H9 (cell line): ENCODE data around the gene CCDC185. TPM values are rescaled to one million over a fixed set of nuclear protein-coding genes. Genes with fewer than 3 reads are reported as not detected.

Experiments
- DNase-seq: peaks from one replicate; pipeline ENCODE4 v3.0.0-alpha.2; 2017
- H2AFZ ChIP-seq: one replicate; pipeline ENCODE4 v1.6.1; 2013; ENCODE audit warnings: mild to moderate bottlenecking, low read length, control low read depth, moderate library complexity
- H2AK5ac ChIP-seq: 2 replicates; pipeline ENCODE4 v1.6.1; 2013; ENCODE audit warnings: low read length, control low read depth, mixed read lengths; ENCODE audit not compliant: insufficient read length
- H2BK120ac ChIP-seq: one replicate; pipeline ENCODE4 v1.6.1; 2013; ENCODE audit warnings: low read depth, mild to moderate bottlenecking, low read length, control low read depth, inconsistent platforms; ENCODE audit not compliant: poor library complexity, severe bottlenecking
- H2BK12ac ChIP-seq: 2 replicates; pipeline ENCODE4 v1.6.1; 2013; ENCODE audit warnings: low read length, control low read depth, mixed read lengths, low read depth; ENCODE audit not compliant: insufficient read length
- H2BK15ac ChIP-seq: 2 replicates; pipeline ENCODE4 v1.6.1; 2013; ENCODE audit warnings: low read depth, low read length, control low read depth
- H2BK20ac ChIP-seq: one replicate; pipeline ENCODE4 v1.6.1; 2013; ENCODE audit warnings: low read depth, mild to moderate bottlenecking, low read length, control low read depth, inconsistent platforms; ENCODE audit not compliant: poor library complexity, severe bottlenecking
- H2BK5ac ChIP-seq: 2 replicates; pipeline ENCODE4 v1.6.1; 2013; ENCODE audit warnings: low read length, control low read depth, mixed read lengths; ENCODE audit not compliant: insufficient read length
- H3K14ac ChIP-seq: 2 replicates; pipeline ENCODE4 v1.6.1; 2013; ENCODE audit warnings: low read length, control low read depth; ENCODE audit not compliant: insufficient read depth
- H3K18ac ChIP-seq: 2 replicates; pipeline ENCODE4 v1.6.1; 2013; ENCODE audit warnings: low read depth, mild to moderate bottlenecking, mixed read lengths, low read length, control low read depth; ENCODE audit not compliant: insufficient read length
- H3K23ac ChIP-seq: 2 replicates; pipeline ENCODE4 v1.6.1; 2013; ENCODE audit warnings: low read length, control low read depth, mixed read lengths, low read depth; ENCODE audit not compliant: insufficient read length
- H3K23me2 ChIP-seq: 2 replicates; pipeline ENCODE4 v1.6.1; 2013; ENCODE audit warnings: low read depth, mild to moderate bottlenecking, mixed read lengths, low read length, control low read depth; ENCODE audit not compliant: insufficient read length, poor library complexity, severe bottlenecking
- H3K27ac ChIP-seq: 2 replicates; pipeline ENCODE4 v1.5.1; 2013; ENCODE audit warnings: low read length, control low read depth, mixed read lengths, low read depth; ENCODE audit not compliant: insufficient read length
- H3K27me3 ChIP-seq: 2 replicates; pipeline ENCODE4 v1.6.1; 2013; ENCODE audit warnings: low read length, control low read depth, inconsistent platforms; ENCODE audit not compliant: insufficient read depth
- H3K4ac ChIP-seq: 2 replicates; pipeline ENCODE4 v1.6.1; 2013; ENCODE audit warnings: low read depth, mild to moderate bottlenecking, control low read depth, inconsistent platforms, low read length, moderate library complexity
- H3K4me1 ChIP-seq: 2 replicates; pipeline ENCODE4 v1.6.1; 2013; ENCODE audit warnings: low read length, control low read depth, inconsistent platforms; ENCODE audit not compliant: insufficient read depth
- H3K4me2 ChIP-seq: 2 replicates; pipeline ENCODE4 v1.6.1; 2013; ENCODE audit warnings: low read length, control low read depth, mixed read lengths; ENCODE audit not compliant: insufficient read length, insufficient read depth
- H3K56ac ChIP-seq: 2 replicates; pipeline ENCODE4 v1.6.1; 2013; ENCODE audit warnings: low read depth, mild to moderate bottlenecking, mixed read lengths, low read length, control low read depth; ENCODE audit not compliant: insufficient read length
- H3K79me1 ChIP-seq: 2 replicates; pipeline ENCODE4 v1.6.1; 2013; ENCODE audit warnings: low read depth, mild to moderate bottlenecking, moderate library complexity, low read length, control low read depth, inconsistent platforms; ENCODE audit not compliant: insufficient read depth, poor library complexity, severe bottlenecking
- H3K79me2 ChIP-seq: 2 replicates; pipeline ENCODE4 v1.6.1; 2013; ENCODE audit warnings: low read length, control low read depth, inconsistent platforms; ENCODE audit not compliant: insufficient read depth
- H3K9ac ChIP-seq: 2 replicates; pipeline ENCODE4 v1.6.1; 2013; ENCODE audit warnings: low read length, control low read depth, mixed read lengths; ENCODE audit not compliant: insufficient read length; ENCODE audit errors: extremely low read depth
- H3K9me3 ChIP-seq: one replicate; pipeline ENCODE4 v1.6.1; 2013; ENCODE audit warnings: low read depth, low read length, inconsistent platforms; ENCODE audit not compliant: control insufficient read depth
- H3T11ph ChIP-seq: one replicate; pipeline ENCODE4 v1.6.1; 2013; ENCODE audit warnings: mild to moderate bottlenecking, low read length, control low read depth, inconsistent platforms
- H4K20me1 ChIP-seq: one replicate; pipeline ENCODE4 v1.6.1; 2013; ENCODE audit not compliant: control insufficient read depth, insufficient read length, insufficient read depth
- H4K5ac ChIP-seq: 2 replicates; pipeline ENCODE4 v1.6.1; 2013; ENCODE audit warnings: low read depth, mild to moderate bottlenecking, mixed read lengths, low read length, control low read depth; ENCODE audit not compliant: insufficient read length
- H4K8ac ChIP-seq: replicated peaks from 2 replicates; pipeline ENCODE4 v1.6.1; 2013; ENCODE audit warnings: low read length, control low read depth, mixed read lengths, low read depth; ENCODE audit not compliant: insufficient read length
- H4K91ac ChIP-seq: 2 replicates; pipeline ENCODE4 v1.6.1; 2013; ENCODE audit warnings: low read depth, mild to moderate bottlenecking, moderate library complexity, mixed read lengths, low read length, control low read depth; ENCODE audit not compliant: insufficient read length
- H3K27ac Mint-ChIP-seq, 3 experiments: 2 replicates in 2 of 3; 3 replicates in 1 of 3; pipeline ENCODE4 v1.8.0; 2020 to 2021; ENCODE audit warnings: mixed read lengths in 3 of 3, mild to moderate bottlenecking in 1 of 3, moderate library complexity in 1 of 3
- H3K27me3 Mint-ChIP-seq: 2 replicates; pipeline ENCODE4 v1.8.0; 2021; ENCODE audit warnings: low read depth, mild to moderate bottlenecking, moderate library complexity, mixed read lengths
- H3K36me3 Mint-ChIP-seq, 3 experiments: 2 replicates in 2 of 3; 3 replicates in 1 of 3; pipeline ENCODE4 v1.8.0; 2020 to 2021; ENCODE audit warnings: low read depth in 3 of 3, mixed read lengths in 3 of 3; ENCODE audit not compliant: insufficient read depth in 1 of 3
- H3K4me1 Mint-ChIP-seq, 2 experiments: 2 replicates each; pipeline ENCODE4 v1.8.0; 2020; ENCODE audit warnings: mixed read lengths in 2 of 2
- H3K4me3 Mint-ChIP-seq, 2 experiments: 2 replicates in 1 of 2; 3 replicates in 1 of 2; pipeline ENCODE4 v1.8.0; 2020 to 2021; ENCODE audit warnings: mild to moderate bottlenecking in 2 of 2, mixed read lengths in 2 of 2, moderate library complexity in 1 of 2
- H3K9me3 Mint-ChIP-seq, 2 experiments: 2 replicates in 1 of 2; 3 replicates in 1 of 2; pipeline ENCODE4 v1.8.0; 2020; ENCODE audit warnings: mild to moderate bottlenecking in 2 of 2, mixed read lengths in 2 of 2, moderate library complexity in 1 of 2
- CTCF ChIP-seq: fragments of 200-600 bp; sonication (generic); conservative IDR thresholded peaks from 3 replicates; pipeline ENCODE4 v1.8.0; 2021; ENCODE audit warnings: antibody characterized with exemption, mild to moderate bottlenecking
- WGBS: extraction: QIAGEN DNeasy Blood & Tissue Kit; methylation state at CpG from one replicate; pipeline ENCODE4 v1.1.7; 2013; ENCODE audit warnings: missing lambda C conversion rate, low lambda C conversion rate, mixed read lengths; ENCODE audit not compliant: insufficient read length; ENCODE audit errors: extremely low coverage; 5-methylcytosine and 5-hydroxymethylcytosine counted together
- total RNA-seq: library from RNA; stranded (reverse); gene quantifications from 2 replicates; pipeline ENCODE4 v1.2.1, GENCODE V29; 2021

Gene CCDC185
- total RNA-seq, 1 experiment from 2014 or later, result not detected

GRCh38 chr1:223444411-223444810 is 51.2 kb downstream of the CCDC185 start:
- Histone ChIP-seq H4K5ac (no peak overlapping the region), H3T11ph (no peak overlapping the region), H2BK12ac (no peak overlapping the region), H3K18ac (no peak overlapping the region), H2BK20ac (no peak overlapping the region), H2BK120ac (no peak overlapping the region), H3K79me2 (no peaks in the 10 kb centered on the region), H3K56ac (no peak overlapping the region), H4K91ac (no peak overlapping the region), H3K4me1 (no peaks in the 10 kb centered on the region), H3K23me2 (no peaks in the 10 kb centered on the region), H4K20me1 (no peaks in the 10 kb centered on the region), H3K4me2 (no peak overlapping the region), H2BK15ac (no peak overlapping the region), H4K8ac (no peak overlapping the region), H2AFZ (no peak overlapping the region), H2BK5ac (no peak overlapping the region), H3K14ac (no peak overlapping the region), H3K9me3 (no peaks in the 10 kb centered on the region), H3K79me1 (no peaks in the 10 kb centered on the region), H3K9ac (no peak overlapping the region), H3K23ac (no peak overlapping the region), H2AK5ac (no peak overlapping the region), H3K4ac (no peak overlapping the region), H3K27ac (no peak overlapping the region), H3K27me3 (peaks cover 2% of the 10 kb centered on the region; the same call in 1 of the 2 replicates)
- no peak for TF ChIP-seq CTCF
- Mint-ChIP-seq H3K4me3 (no peak overlapping the region), H3K27ac (no peak overlapping the region), H3K9me3 (peaks cover 40 to 44% of the 10 kb centered on the region in 2 experiments), H3K4me1 (no peaks in the 10 kb centered on the region), H3K36me3 (peaks cover 0 to 29% (median 8%) of the 10 kb centered on the region in 3 experiments; a peak in 6 of 7 replicates), H3K27me3 (peaks cover 28% of the 10 kb centered on the region)
- no peak for DNase-seq
- no CpG with 5 or more reads among the region's 7 CpGs for WGBS

Other genes starting within 250 kb of the CCDC185 start
- 3.5 and 4.2 TPM in 2 replicates for gene SUSD4, start 29.2 kb upstream of the CCDC185 start, total RNA-seq